HPDE6-E6E7 (cell line): ENCODE data around the gene MYH11.

Experiments used
- DNase-seq: peaks from one replicate; pipeline ENCODE4 v3.0.0; 2011; ENCODE audit warnings: missing footprints; ENCODE audit errors: extremely low spot score

The MYH11 gene

GRCh38 chr16:15856901-15857698, at the start of gene MYH11:
Gene MYH11 (minus strand): TSS chr16:15857028. CDS start chr16:15838252, 18,776 bp downstream.
- DNase-seq: no peak

GRCh38 chr16:15906439-15906838, 49.6 kb upstream of the MYH11 start:
- no peak for DNase-seq

GRCh38 chr16:15903960-15904359, 47.1 kb upstream of the MYH11 start:
- no peak for DNase-seq

- peak; percentile 23 for DNase-seq
These were observed 44.2 kb upstream of the MYH11 start for GRCh38 chr16:15900901-15901500.

GRCh38 chr16:15900357-15900756, 43.5 kb upstream of the MYH11 start:
- no peak for DNase-seq

GRCh38 chr16:15899538-15900100, 42.8 kb upstream of the MYH11 start:
- DNase-seq: peak; percentile 99

- DNase-seq: no peak
These were observed 41.8 kb upstream of the MYH11 start for GRCh38 chr16:15898654-15899053.

- no peak for DNase-seq
These were observed 41.0 kb upstream of the MYH11 start for GRCh38 chr16:15897834-15898254.

GRCh38 chr16:15897121-15897780, 40.4 kb upstream of the MYH11 start:
- DNase-seq: no peak

- DNase-seq: no peak
These were observed 37.9 kb upstream of the MYH11 start for GRCh38 chr16:15894571-15895374.

- no peak for DNase-seq
These were observed 34.7 kb upstream of the MYH11 start for GRCh38 chr16:15891508-15891907.

- DNase-seq: peak; percentile 100
These were observed 31.5 kb upstream of the MYH11 start, which contains the start of gene CEP20 for GRCh38 chr16:15888072-15888976. Gene CEP20 (minus strand): TSS chr16:15888603. CDS start chr16:15888585, 18 bp downstream.

- no peak for DNase-seq
These were observed 30.5 kb upstream of the MYH11 start for GRCh38 chr16:15887283-15887682.

GRCh38 chr16:15886078-15886477, 29.2 kb upstream of the MYH11 start:
- no peak for DNase-seq

- DNase-seq: no peak
These were observed 28.8 kb upstream of the MYH11 start for GRCh38 chr16:15885560-15886001.

GRCh38 chr16:15882563-15882962, 25.7 kb upstream of the MYH11 start:
- DNase-seq: no peak

GRCh38 chr16:15881794-15882379, 25.1 kb upstream of the MYH11 start:
- DNase-seq: no peak

- DNase-seq: no peak
These were observed 23.8 kb upstream of the MYH11 start for GRCh38 chr16:15880434-15881308.

- DNase-seq: peak; percentile 89
These were observed 22.5 kb upstream of the MYH11 start for GRCh38 chr16:15879255-15879811.
